ENCODE data around the gene KAT8.
A peak's percentile ranks its signal among the peaks of the same experiment; 100 is the strongest.

Gene KAT8

DNA sequence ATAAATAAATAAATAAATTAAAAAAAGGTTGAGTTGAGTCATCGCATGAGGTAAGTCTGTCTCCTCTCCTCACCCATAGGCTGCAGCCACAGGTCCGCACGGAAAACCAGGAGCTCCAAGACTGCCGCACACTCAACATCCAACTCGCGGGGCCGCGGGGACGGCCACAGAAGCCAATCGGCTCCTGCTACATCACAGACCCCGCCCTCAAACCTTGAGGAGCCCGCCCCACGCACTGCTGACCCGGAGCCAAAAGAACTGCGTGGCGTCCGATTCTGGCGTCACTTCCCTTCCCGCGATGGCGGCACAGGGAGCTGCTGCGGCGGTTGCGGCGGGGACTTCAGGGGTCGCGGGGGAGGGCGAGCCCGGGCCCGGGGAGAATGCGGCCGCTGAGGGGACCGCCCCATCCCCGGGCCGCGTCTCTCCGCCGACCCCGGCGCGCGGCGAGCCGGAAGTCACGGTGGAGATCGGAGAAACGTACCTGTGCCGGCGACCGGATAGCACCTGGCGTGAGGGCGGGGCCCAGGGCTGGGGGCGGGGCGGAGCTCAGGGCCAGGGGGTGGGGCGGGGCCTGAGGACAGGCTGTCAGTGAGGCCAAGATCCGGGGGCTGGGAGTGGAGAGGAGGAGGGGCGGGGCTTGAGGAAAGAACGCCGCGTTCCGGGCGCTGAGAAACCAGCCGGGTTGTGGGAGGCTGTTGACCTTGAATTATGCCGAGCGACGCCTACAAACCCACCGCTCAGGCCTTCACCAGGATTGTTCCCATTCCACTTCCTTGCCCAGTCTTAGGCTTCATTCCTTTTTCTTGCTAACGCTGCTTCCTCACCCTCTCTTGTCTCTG is at the start of gene KAT8:
Gene KAT8, plus strand, starts transcription at position 281 of the 839 bp plus-strand sequence. Its CDS starts 18 bp downstream, at position 299.
- DNase-seq = peak; percentile 99

DNA sequence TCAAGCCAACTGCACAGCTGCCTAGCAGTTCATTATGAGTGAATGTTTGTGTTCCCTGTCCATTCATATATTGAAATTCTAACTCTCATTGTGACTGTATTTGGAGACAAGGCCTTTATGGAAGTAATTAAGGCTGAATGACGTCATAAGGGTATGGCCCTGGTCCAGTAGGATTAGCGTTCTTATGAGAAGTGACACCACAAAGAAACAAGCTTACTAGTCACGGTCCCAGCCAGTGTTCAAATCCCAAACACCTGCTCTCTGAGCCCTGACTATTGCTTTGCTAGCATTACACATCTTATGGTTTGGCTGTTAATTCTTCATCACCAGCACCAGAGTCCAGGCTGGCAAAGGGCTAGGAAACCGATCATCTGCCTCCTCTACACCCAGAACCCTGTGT is 45.6 kb upstream of the KAT8 start:
- no peak for DNase-seq

DNA sequence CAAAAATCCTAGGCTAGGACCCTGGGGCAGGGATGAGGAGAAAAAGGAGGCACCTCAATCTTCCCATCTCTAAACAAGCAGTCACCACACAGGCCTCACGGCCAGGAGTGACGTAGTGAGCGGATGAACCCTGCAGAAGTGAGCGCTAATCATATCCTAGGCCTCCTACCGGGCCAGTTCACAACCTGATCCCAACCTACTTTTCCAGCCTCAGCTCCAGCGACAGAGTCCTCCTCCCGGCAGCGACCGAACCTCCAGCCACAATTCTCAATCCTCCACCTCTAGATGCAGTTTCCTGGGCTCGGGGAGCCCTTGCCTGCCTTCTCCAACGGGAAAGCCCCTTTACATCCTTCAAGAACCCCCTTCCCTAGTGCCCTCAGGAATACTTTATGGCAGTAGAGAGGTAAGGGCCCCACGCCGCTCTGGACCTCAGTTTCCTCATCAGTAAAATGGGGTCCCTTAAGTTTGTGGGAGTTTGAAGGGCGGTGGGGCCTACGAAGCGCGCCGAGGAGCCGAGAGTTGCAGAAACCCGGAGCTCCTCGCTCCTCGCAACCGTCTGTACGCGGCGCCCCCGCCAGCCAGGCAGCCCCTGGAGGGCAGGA is 44.8 kb upstream of the KAT8 start:
- DNase-seq = peak; percentile 51

DNA sequence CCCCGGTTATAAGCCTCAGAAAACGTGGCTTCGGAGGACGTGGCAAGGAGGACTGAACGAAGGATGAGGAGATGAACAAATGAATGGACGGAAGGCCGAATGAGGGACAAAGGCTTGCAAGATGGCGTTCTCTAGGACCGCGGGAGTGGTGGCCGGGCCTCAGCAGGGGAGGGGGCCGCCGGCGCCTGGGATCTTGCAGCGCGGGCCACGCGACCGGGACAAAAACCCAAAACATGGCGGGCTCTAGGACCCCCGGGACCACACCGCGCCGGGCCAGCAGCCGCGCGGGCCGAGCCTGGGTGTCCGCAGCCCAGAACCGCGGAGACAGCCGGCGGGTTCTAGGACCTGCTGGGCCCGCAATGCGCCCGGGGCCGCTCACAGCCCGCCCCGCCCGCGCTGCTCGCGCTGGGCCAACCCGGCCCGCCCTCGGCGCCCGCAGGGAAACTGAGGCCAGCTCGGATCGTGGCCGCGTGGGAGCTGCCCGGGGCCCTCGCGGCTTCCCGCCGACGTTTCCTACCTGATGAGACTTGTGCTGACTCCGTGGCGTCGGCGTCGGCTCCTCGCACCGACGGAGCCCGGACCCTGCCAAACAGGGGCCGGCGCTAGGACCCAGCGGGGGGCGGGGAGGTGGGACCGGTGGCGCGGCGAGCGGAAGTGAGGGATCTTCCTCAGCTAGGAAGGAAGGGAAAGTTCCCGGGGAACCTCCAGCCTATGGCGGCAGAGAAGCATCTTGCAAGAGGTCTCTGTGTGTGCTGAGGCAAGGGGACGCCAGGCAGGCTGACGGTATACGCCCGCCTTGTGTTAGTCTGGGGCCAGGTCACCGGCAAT is 44.1 kb upstream of the KAT8 start:
- DNase-seq = peak; percentile 94

DNA sequence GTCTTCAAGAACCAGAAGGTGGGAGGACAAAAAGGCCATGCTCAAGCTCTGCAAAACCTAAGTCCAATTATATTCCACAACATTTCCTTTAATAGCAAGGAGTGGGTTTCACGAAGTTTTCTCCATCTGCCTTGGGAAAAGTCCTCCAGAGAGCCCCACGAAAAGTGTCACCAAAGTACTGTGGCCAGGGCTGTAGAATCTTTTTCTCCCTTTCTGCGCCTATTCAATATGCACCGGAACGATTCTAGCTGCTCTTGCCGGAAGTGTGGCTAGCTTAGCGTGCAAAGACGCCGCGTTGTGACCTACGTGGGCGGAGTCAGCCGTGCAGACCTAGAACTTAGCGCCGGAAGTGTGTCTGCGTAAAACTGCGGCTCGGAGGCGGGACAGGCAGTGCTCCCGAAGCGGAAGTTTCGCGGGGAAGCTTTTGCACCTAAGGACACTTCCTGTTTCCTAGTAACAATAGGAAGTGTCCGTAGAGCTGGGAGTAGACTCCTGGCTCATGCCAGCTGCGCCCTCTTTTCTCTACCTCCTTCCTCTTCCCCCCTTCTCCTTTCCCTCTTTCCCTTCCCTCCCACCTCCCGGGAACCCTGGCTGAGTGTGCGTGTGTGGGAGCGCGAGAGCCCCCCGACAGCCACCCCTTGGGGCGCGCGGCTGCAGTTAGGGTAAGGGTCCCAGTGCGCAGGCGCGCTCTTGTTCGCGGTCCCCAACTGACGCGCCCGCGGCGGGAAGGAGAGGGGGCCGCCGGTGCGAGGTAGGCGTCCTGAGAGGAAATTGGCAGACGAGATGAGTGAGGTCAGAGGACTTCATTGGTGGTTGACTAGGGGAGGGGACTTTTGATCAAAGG is 43.3 kb upstream of the KAT8 start, which contains the start of the genes ZNF646 and ZNF668:
Gene ZNF646, plus strand, starts transcription at position 453 of the 844 bp plus-strand sequence. CDS start 1,903 bp downstream, outside the sequence.
Gene ZNF668, minus strand, starts transcription at position 271 of the 844 bp plus-strand sequence. CDS start 9,781 bp downstream, outside the sequence.
- peak; percentile 99 for DNase-seq

DNA sequence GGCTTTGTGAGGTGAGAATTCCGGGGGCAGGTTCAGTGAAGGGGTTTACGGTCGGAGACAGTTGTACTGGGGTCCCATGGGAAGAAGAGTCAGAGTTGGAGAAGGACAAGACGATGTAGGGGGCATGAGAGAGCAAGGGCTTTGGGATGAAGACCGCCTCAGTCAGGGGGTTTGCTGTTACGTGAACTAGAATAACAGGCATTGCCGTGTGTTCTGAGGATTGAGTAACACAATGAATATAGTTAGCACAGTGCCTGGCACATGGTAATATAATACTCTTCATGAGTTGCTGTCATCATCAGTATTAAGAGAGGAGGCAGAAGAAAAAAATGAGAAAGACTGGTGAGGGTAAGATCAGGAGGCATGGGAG is 42.7 kb upstream of the KAT8 start:
- no peak for DNase-seq

DNA sequence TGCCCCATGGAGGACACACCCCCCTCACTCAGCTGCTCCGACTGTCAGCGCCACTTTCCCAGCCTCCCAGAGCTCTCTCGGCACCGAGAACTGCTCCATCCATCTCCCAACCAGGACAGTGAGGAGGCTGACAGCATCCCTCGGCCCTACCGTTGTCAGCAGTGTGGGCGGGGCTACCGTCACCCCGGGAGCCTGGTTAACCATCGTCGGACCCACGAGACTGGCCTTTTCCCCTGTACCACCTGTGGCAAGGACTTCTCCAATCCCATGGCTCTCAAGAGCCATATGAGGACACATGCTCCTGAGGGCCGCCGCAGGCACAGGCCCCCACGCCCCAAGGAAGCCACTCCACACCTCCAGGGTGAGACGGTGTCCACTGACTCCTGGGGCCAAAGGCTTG is 41.1 kb upstream of the KAT8 start:
- no peak for DNase-seq

DNA sequence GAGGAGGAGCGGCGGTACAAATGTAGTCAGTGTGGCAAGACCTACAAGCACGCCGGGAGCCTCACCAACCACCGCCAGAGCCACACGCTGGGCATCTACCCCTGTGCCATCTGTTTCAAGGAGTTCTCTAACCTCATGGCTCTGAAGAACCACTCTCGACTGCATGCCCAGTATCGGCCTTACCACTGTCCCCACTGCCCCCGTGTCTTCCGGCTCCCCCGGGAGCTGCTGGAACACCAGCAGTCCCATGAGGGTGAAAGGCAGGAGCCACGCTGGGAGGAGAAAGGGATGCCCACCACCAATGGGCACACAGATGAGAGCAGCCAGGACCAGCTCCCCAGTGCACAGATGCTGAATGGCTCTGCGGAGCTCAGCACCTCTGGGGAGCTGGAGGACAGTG is 40.4 kb upstream of the KAT8 start:
- DNase-seq = no peak

DNA sequence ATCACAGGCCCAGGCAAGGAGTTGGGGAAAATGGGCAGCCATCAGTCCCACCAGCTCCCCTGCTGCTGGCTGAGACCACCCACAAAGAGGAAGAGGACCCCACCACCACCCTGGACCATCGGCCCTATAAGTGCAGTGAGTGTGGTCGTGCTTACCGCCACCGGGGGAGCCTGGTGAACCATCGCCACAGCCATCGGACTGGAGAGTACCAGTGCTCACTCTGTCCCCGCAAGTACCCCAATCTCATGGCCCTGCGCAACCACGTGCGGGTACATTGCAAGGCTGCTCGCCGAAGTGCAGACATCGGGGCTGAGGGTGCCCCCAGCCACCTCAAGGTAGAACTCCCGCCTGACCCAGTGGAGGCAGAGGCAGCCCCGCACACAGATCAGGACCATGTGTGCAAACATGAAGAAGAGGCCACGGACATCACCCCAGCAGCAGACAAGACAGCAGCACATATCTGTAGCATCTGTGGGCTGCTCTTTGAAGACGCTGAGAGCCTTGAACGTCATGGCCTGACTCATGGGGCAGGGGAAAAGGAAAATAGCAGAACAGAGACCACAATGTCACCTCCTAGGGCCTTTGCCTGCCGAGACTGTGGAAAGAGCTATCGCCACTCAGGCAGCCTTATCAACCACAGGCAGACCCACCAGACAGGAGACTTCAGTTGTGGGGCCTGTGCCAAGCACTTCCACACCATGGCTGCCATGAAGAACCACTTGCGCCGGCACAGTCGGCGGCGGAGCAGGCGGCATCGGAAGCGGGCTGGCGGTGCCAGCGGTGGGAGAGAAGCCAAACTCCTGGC is 39.7 kb upstream of the KAT8 start:
- DNase-seq = no peak

DNA sequence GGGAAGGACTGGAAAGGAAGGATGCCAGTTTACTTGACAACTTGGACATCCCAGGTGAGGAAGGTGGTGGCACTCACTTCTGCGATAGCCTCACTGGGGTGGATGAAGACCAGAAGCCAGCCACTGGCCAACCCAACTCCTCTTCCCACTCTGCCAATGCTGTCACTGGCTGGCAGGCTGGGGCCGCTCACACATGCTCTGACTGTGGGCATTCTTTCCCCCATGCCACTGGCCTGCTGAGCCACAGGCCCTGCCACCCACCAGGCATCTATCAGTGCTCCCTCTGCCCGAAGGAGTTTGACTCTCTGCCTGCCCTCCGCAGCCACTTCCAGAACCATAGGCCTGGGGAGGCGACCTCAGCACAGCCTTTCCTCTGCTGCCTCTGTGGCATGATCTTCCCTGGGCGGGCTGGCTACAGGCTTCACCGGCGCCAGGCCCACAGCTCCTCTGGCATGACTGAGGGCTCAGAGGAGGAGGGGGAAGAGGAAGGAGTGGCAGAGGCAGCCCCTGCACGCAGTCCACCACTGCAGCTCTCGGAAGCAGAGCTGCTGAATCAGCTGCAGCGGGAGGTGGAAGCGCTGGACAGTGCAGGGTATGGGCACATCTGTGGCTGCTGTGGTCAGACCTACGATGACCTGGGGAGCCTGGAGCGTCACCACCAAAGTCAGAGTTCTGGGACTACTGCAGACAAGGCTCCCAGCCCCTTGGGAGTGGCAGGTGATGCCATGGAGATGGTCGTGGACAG is 38.7 kb upstream of the KAT8 start:
- no peak for DNase-seq

DNA sequence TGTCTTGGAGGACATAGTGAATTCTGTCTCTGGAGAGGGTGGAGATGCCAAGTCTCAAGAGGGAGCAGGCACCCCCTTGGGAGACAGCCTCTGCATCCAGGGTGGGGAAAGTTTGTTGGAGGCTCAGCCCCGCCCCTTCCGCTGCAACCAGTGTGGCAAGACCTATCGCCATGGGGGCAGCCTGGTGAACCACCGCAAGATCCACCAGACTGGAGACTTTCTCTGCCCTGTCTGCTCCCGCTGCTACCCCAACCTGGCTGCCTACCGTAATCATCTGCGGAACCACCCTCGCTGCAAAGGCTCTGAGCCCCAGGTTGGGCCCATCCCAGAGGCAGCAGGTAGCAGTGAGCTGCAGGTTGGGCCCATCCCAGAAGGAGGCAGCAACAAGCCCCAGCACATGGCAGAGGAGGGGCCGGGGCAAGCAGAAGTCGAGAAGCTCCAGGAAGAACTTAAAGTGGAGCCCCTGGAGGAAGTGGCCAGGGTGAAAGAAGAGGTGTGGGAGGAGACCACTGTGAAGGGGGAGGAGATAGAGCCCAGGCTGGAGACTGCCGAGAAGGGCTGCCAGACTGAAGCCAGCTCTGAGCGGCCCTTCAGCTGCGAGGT is 38.0 kb upstream of the KAT8 start:
- no peak for DNase-seq

DNA sequence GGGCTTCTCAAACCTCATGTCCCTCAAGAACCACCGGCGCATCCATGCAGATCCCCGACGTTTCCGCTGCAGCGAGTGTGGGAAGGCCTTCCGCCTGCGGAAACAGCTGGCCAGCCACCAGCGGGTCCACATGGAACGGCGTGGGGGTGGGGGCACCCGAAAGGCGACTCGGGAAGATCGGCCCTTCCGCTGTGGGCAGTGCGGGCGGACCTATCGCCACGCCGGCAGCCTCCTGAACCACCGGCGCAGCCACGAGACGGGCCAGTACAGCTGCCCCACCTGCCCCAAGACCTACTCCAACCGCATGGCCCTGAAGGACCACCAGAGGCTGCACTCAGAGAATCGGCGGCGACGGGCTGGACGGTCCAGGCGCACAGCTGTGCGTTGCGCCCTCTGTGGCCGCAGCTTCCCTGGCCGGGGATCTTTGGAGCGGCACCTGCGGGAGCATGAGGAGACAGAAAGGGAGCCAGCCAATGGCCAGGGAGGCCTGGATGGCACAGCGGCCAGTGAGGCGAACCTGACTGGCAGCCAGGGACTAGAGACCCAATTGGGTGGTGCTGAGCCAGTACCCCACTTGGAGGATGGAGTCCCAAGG is 37.3 kb upstream of the KAT8 start:
- DNase-seq = no peak

DNA sequence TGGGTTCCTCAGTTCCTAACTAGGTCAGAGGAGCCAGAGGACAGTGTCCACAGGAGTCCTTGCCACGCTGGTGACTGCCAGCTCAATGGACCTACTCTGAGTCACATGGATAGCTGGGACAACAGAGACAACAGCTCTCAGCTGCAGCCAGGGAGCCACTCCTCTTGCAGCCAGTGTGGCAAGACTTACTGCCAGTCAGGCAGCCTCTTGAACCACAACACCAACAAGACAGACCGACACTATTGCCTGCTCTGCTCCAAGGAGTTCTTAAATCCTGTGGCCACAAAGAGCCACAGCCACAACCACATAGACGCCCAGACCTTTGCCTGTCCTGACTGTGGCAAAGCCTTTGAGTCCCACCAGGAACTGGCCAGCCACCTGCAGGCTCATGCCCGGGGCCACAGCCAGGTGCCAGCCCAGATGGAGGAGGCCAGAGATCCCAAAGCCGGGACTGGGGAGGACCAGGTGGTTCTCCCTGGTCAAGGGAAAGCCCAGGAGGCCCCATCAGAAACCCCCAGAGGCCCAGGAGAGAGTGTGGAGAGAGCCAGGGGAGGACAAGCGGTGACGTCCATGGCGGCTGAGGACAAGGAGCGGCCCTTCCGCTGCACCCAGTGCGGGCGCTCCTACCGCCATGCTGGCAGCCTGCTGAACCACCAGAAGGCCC is 36.6 kb upstream of the KAT8 start:
- DNase-seq = no peak

DNA sequence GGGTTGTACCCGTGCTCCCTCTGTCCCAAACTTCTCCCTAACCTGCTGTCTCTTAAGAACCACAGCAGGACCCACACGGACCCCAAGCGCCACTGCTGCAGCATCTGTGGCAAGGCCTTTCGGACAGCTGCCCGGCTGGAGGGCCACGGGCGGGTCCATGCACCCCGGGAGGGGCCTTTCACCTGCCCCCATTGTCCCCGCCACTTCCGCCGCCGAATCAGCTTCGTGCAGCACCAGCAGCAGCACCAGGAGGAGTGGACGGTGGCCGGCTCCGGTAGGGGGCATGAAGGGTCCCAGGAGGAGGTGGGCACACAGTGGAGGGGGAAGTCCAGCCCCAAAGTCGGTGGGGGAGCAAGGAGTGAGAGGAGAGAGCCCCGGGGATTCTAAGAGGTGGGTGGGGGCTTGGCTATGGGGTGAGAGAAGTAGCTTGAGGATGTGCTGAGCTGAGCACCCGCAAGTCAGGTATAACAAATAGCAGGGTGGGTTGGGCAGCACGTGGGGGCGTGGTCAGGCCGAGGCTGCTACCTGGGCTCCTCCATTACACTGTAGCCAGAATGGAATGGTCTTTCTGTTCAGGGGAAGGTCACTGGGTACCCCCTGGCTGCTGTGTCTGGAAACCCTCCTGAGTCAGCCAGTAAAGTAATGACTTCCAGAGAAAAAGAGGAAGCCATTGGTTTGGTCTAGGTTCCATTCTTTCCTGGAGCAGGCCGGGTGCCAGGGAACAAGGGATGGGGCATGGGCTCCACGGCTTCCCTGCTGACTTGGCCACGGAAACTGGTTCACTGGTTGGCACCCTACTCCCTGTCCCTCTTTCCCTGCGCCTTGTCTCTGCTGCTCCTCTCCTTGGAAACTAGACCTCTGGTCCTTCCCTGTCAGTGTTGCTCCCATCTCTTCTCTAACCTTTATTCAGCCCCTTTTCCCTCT is 35.8 kb upstream of the KAT8 start:
- no peak for DNase-seq

DNA sequence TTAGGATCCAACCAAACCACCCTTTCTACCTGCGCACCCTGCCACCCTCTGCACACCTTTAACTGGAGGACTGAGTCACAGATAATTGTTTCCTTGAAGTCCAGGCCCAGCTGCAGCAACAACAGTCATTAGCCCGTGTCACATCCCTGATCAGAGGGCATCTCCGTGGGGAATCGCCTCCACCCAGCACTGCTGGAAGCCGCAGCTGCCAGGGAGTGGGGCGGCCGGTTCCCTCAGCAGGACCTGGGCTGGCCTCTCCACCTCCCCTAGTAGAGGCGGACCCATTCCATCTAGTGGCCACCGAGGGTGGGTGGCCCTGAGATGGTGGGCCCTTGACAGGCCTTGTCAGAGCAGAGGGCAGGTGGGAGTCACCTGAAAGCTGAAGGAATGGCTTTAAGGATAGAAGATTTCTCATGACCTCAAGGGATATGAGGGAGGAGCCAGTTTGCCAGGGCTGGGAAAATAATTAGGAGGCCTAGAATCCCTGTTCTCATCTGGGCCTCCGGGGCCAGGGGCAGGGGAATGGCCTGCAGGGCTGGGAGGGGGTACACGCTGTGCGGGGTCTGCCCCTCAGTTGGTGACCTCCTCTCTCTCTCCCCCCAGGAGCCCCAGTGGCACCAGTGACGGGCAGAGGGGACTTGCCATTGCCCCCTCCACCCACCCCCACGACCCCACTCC is 35.0 kb upstream of the KAT8 start:
- no peak for DNase-seq

DNA sequence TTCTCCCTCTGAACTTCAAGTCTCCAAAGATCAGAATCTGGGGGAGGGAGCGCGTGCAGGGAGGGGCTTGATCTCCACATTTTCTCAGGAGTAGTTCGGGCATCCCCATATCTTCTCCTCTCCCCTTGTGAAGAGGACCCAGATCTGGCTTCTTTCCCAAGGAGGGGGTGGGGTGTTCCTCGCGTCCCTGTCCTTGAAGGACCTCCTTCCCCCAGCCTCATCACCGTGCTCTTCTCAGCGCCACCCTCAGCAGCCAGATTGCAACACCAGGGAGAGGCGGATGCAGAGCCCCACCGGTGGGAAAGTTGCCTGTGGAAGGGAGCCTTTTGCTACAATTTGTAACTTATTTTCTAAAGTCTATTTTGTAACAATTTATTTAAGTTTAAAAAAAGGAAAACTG is 34.4 kb upstream of the KAT8 start:
- no peak for DNase-seq

DNA sequence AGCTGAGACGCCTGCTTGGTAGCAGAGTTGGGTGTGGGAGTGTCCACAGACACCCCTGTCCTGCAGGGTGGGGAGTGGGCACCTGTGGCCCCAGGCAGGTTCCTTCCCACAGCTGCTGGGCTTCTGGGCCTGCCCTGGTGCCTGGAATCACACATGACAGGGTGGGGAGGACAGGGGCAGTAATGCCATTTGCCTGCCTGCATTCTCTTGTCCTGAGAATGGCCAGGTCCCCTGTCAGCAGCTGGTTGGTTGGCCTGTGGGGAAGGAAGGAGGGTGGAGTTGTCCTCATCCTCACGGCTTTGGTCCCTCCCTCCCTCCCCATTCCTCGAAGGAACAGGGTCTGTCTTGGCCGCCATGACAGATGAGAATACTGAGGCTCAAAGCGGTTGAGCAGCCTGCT is 33.9 kb upstream of the KAT8 start:
- no peak for DNase-seq

DNA sequence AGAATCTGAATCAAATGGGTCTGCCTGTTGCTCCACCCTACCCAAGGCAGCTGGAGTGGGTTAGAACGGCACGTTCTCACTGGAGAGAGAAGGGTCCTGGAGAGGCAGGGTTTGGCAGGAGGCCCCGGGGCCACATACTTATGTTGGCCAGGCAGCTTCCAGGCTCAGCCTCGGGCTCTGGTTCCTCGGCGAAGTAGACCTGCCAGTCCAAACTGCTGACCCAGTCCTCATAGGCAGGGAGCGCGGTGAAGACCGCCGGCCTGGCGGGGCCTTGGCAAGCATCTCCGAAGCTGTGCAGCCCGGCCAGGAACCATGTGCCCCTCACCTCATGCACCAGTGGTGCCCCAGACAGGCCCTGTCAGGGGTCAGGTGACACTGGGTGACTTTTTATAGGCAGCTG is 33.5 kb upstream of the KAT8 start:
- no peak for DNase-seq
